RWPE1 (cell line): ENCODE data around the gene PRPS1L1.

Source experiments
- CTCF ChIA-PET: fragments of 350-600 bp; sonication (Branson Sonifier 250); formaldehyde crosslinking; extraction: SDS; loops from one replicate; lab custom pipeline; 2021; lab: Yijun Ruan, JAX
- POLR2A ChIA-PET: fragments of 400-600 bp; formaldehyde crosslinking; extraction: SDS; loops from one replicate; lab custom pipeline; 2020; ENCODE audit warnings: antibody characterized with exemption; ENCODE audit not compliant: low non-redundant PET; lab: Yijun Ruan, JAX
- DNase-seq: peaks from one replicate; pipeline ENCODE4 v3.0.0; 2012; ENCODE audit warnings: low spot score
- H3K27ac ChIP-seq: fragments of 450-650 bp; 2 replicates; pipeline ENCODE4 v1.5.1; 2017
- TF ChIP-seq, protein P1 (sequence below): fragments of 450-650 bp; conservative IDR thresholded peaks from 2 replicates; pipeline ENCODE4 v1.5.1; 2017; ENCODE audit warnings: low read depth, mild to moderate bottlenecking

Gene PRPS1L1

DNA sequence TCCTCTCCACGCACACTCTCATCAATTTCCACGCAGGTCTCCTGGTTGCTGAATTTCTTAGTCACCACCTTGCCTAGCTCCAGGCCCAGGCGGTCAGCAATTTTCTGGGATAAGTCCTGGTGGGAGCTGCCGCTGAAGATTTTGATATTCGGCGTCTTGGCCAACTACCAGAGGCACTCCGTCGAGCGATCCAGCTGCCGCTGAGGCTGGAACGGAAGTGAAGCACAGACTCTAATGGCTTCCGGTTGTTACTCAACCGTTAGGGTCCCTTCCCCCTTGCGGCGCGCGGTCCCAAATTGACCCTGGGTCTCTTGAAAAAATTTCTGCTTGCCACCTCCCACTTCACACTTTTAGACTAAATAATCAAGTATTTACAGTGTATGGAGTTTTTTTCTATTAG lies at the start of gene PRPS1L1:
Gene PRPS1L1 (minus strand): TSS at position 219 of the 400 bp plus-strand sequence.
- ChIA-PET POLR2A (no interaction called here), CTCF (no interaction called here)
- H3K27ac ChIP-seq, result no peak within 1 kb of the TSS
- TF ChIP-seq, protein P1, sequence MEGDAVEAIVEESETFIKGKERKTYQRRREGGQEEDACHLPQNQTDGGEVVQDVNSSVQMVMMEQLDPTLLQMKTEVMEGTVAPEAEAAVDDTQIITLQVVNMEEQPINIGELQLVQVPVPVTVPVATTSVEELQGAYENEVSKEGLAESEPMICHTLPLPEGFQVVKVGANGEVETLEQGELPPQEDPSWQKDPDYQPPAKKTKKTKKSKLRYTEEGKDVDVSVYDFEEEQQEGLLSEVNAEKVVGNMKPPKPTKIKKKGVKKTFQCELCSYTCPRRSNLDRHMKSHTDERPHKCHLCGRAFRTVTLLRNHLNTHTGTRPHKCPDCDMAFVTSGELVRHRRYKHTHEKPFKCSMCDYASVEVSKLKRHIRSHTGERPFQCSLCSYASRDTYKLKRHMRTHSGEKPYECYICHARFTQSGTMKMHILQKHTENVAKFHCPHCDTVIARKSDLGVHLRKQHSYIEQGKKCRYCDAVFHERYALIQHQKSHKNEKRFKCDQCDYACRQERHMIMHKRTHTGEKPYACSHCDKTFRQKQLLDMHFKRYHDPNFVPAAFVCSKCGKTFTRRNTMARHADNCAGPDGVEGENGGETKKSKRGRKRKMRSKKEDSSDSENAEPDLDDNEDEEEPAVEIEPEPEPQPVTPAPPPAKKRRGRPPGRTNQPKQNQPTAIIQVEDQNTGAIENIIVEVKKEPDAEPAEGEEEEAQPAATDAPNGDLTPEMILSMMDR, result no peak
- DNase-seq, result no peak

DNA sequence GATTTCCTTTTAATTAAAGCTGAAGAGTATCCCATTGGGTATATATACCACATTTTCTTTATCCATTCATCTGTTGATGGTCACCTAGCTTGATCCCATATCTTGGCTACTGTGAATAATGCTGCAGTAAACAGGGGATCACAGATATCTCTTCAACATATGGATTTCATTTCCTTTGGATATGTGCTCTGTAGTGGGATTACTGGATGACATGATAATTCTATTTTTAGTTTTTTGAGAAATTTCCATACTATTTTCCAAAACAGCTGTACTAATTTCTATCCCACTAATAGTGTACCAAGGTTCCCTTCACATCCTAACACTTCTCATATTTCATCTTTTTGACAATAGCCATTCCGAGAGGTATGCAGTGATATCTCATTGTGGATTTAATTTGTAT lies 48.8 kb upstream of the PRPS1L1 start:
- no peak overlapping the region for H3K27ac ChIP-seq
- no peak for DNase-seq
- ChIA-PET CTCF (interaction anchor here (0.7 kb wide), 1 partner anchor 112 kb away, joined by 3 read pairs; no protein-coding TSS in a partner anchor), POLR2A (no interaction called here)
- TF ChIP-seq, protein P1, result no peak

DNA sequence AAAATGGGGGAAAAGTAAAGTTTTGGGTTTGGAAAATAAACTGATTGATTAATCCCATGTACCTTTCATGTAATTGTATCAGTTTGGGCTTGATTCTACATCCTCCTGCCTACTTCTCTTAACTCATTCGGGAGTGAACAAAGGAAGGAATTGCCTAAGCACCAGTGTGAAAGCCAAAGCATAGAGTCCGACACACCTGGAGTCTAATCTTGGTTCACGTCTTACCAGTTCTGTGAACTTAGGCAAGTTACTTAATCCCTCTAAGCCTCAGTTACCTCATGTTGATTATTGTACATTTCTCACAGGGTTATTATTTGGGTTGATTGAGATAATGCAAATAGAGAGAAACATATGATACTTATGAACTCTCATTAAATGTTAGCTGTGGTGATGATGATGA lies 41.1 kb upstream of the PRPS1L1 start:
- H3K27ac ChIP-seq, result no peak overlapping the region
- ChIA-PET CTCF (interaction anchor here (0.6 kb wide), 2 partner anchors 53 to 1876 kb away, joined by 3 read pairs; no protein-coding TSS in a partner anchor), POLR2A (no interaction called here)
- DNase-seq, result no peak
- TF ChIP-seq, protein P1, result no peak

DNA sequence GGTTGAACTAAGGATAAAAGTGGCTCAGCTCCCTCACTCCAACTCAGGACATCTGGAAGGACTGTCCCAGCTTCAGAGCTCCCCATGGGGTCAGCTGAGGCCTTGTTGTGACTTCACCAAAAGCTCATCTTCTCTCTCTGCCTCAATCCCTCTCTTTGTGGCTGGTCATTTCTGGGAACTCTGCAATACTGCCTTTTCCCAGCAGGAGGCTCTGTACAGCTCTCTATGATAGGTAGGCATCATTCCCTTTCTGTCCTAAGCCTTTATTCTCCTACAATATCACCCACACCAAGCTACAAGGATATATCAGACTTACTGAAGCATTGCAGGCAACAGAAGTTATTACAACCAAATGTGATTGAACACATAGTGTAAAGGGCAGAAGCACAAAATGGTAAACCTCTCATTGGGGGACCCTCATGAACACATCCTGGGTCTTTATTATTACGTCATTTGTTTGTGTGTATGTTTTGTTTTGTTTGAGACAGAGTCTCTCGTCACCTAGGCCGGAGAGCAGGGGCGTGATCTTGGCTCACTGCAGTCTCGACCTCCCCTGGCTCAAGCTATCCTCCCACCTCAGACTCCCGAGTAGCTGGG lies 36.7 kb upstream of the PRPS1L1 start:
- POLR2A ChIA-PET, result no interaction called here
- TF ChIP-seq, protein P1, result no peak
- CTCF ChIA-PET, result interaction anchor here (0.5 kb wide), 2 partner anchors 22 to 111 kb away, joined by 3 to 4 read pairs; no protein-coding TSS in a partner anchor
- no peak for DNase-seq
- H3K27ac ChIP-seq, result no peak overlapping the region

DNA sequence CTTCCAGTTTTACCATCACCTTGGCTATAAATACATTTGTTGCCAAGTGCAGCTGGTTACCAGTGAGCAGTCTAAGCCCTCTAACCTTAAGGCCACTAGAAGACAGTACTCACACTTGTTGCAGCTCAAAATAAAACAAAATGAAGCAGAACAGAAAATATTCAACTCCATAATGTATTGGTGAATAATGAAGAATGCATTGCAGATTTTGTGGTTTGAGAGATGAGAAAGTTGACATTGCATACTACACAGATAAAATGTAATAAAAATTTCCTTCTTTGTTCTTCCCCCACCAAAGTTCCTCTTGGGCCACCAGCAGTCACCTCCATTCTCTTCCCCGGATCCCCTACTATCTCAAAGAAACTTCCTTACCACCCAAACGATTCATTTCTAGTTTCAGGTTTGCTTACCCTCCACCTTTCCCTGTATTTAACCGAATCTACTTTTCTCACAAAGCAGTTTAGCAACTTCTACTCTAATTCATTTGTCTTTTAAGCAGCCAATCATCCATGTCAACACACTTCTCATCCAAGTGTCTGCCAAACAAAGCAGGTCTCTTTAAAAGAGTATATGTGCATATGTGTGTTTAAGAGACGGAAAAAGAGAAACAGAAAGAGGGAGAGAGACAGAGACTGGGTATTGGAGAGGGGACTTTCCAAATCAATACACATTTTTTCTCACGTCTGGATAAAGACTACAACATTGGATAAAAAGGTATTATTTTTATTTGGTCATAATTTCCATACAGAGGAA lies 35.7 kb upstream of the PRPS1L1 start:
- no peak for DNase-seq
- H3K27ac ChIP-seq, result no peak overlapping the region
- TF ChIP-seq, protein P1, result no peak
- ChIA-PET POLR2A (no interaction called here), CTCF (no interaction called here)

DNA sequence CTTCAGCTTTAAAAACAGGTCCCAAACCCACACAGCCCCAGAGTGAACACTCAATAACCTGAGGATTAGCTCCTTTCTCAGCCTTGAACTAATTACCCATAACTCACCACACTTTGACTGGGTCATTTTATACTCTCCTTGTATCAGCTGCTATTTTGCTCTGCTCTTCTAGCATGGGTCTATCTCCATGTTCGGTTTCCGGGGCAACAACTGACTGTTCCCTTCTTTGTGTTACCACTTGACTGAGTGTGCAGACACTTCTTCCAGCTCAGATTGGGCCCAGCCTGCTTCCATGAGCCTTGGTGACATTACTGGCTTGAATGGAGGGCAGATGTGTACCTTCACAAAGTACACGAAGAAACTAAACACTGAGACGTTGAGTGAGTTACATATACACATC lies 31.5 kb upstream of the PRPS1L1 start:
- ChIA-PET CTCF (interaction anchor here (0.6 to 0.7 kb wide), 2 partner anchors 871 to 1667 kb away, joined by 3 read pairs; no protein-coding TSS in a partner anchor), POLR2A (no interaction called here)

More for the DNA sequence above, 31.5 kb upstream of the PRPS1L1 start:
- TF ChIP-seq, protein P1, result no peak
- no peak overlapping the region for H3K27ac ChIP-seq
- DNase-seq, result no peak
